Measurements from ENCODE around the gene RPRD1B.

RPRD1B gene

GRCh38 chr20:37986873-37987601 is 46.5 kb upstream of the RPRD1B start:
- Histone ChIP-seq H3K9me2 (replicated peaks; ENCODE audit: low read depth, low read length) (no peaks in the 10 kb centered on the region), H3K9me3 (ENCODE audit: insufficient read depth, low read depth, low read length) (no peaks in the 10 kb centered on the region), H3K4me2 (ENCODE audit: low read depth, low read length, poor library complexity, severe bottlenecking) (no peak overlapping the region), H3K4me3 (ENCODE audit: low read length, poor library complexity, severe bottlenecking) (no peak overlapping the region), H4K20me1 (ENCODE audit: insufficient read depth, low read length, poor library complexity, severe bottlenecking) (no peaks in the 10 kb centered on the region), H3K9ac (ENCODE audit: low read depth, low read length, poor library complexity, severe bottlenecking) (no peak overlapping the region), H3K4me1 (ENCODE audit: insufficient read depth, low read length, poor library complexity, severe bottlenecking) (peaks cover 24% of the 10 kb centered on the region), H3F3A (ENCODE audit: low read depth) (no peaks in the 10 kb centered on the region), H3K27me3 (ENCODE audit: insufficient read depth, low read length, poor library complexity, severe bottlenecking) (no peaks in the 10 kb centered on the region), H3K79me2 (ENCODE audit: insufficient read depth, low read length) (no peaks in the 10 kb centered on the region), H3K36me3 (ENCODE audit: insufficient read depth, low read length) (peaks cover 25% of the 10 kb centered on the region), H2AFZ (ENCODE audit: low read length) (no peak overlapping the region)
- TF ChIP-seq CTCF (conservative IDR thresholded peaks at IDR 0.05; ENCODE audit: low read length) = no peak

- H3K27me3 ChIP-seq (ENCODE audit: insufficient read depth, low read length, poor library complexity, severe bottlenecking) = no peaks in the 10 kb centered on the region
- TF ChIP-seq CTCF (conservative IDR thresholded peaks at IDR 0.05; ENCODE audit: low read length) (no peak), EZH2phosphoT487 (IDR thresholded peaks at IDR 0.05; ENCODE audit: borderline replicate concordance) (no peak)
- H3K9ac ChIP-seq (ENCODE audit: low read depth, low read length, poor library complexity, severe bottlenecking) = no peak overlapping the region
- peaks cover 1% of the 10 kb centered on the region for H4K20me1 ChIP-seq (ENCODE audit: insufficient read depth, low read length, poor library complexity, severe bottlenecking)
- H3K79me2 ChIP-seq (ENCODE audit: insufficient read depth, low read length) = no peaks in the 10 kb centered on the region
- no peaks in the 10 kb centered on the region for H3K9me3 ChIP-seq (ENCODE audit: insufficient read depth, low read depth, low read length)
- no peaks in the 10 kb centered on the region for H3F3A ChIP-seq (ENCODE audit: low read depth)
- peaks cover 26% of the 10 kb centered on the region for H3K4me1 ChIP-seq (ENCODE audit: insufficient read depth, low read length, poor library complexity, severe bottlenecking)
- no peak overlapping the region for H2AFZ ChIP-seq (ENCODE audit: low read length)
- H3K9me2 ChIP-seq (replicated peaks; ENCODE audit: low read depth, low read length) = no peaks in the 10 kb centered on the region
- no peak overlapping the region for H3K4me3 ChIP-seq (ENCODE audit: low read length, poor library complexity, severe bottlenecking)
- no peak overlapping the region for H3K4me2 ChIP-seq (ENCODE audit: low read depth, low read length, poor library complexity, severe bottlenecking)
- peaks cover 20% of the 10 kb centered on the region for H3K36me3 ChIP-seq (ENCODE audit: insufficient read depth, low read length)
Observed at GRCh38 chr20:37987602-37988290, 45.8 kb upstream of the RPRD1B start.

- Histone ChIP-seq H4K20me1 (ENCODE audit: insufficient read depth, low read length, poor library complexity, severe bottlenecking) (peaks cover 3% of the 10 kb centered on the region), H3K9me3 (ENCODE audit: insufficient read depth, low read depth, low read length) (no peaks in the 10 kb centered on the region), H3K4me3 (ENCODE audit: low read length, poor library complexity, severe bottlenecking) (no peak overlapping the region), H3K4me2 (ENCODE audit: low read depth, low read length, poor library complexity, severe bottlenecking) (no peak overlapping the region), H3K9me2 (replicated peaks; ENCODE audit: low read depth, low read length) (no peaks in the 10 kb centered on the region), H3K79me2 (ENCODE audit: insufficient read depth, low read length) (no peaks in the 10 kb centered on the region), H3K9ac (ENCODE audit: low read depth, low read length, poor library complexity, severe bottlenecking) (no peak overlapping the region), H3K36me3 (ENCODE audit: insufficient read depth, low read length) (peaks cover 21% of the 10 kb centered on the region), H3K4me1 (ENCODE audit: insufficient read depth, low read length, poor library complexity, severe bottlenecking) (peaks cover 28% of the 10 kb centered on the region), H2AFZ (ENCODE audit: low read length) (no peak overlapping the region), H3F3A (ENCODE audit: low read depth) (no peaks in the 10 kb centered on the region), H3K27me3 (ENCODE audit: insufficient read depth, low read length, poor library complexity, severe bottlenecking) (no peaks in the 10 kb centered on the region)
- no peak for TF ChIP-seq CTCF (conservative IDR thresholded peaks at IDR 0.05; ENCODE audit: low read length)
- TF ChIP-seq EZH2phosphoT487 (IDR thresholded peaks at IDR 0.05; ENCODE audit: borderline replicate concordance) = no peak
Observed at GRCh38 chr20:37988306-37988954, 45.1 kb upstream of the RPRD1B start.
